HEK293 (cell line): ENCODE results near the gene ARHGAP8.

Source experiments
- TRIM28 ChIP-seq: IDR thresholded peaks from 2 replicates; pipeline ENCODE4 v1.6.1; 2011; ENCODE audit warnings: low read length, control low read depth, borderline replicate concordance
- ZBTB20 ChIP-seq: fragments of 450-650 bp; formaldehyde crosslinking; IDR thresholded peaks from 2 replicates; pipeline ENCODE4 v1.5.1; 2016; ENCODE audit warnings: missing biosample characterization, missing genetic modification characterization
- ZBTB8A ChIP-seq: fragments of 450-650 bp; formaldehyde crosslinking; IDR thresholded peaks from 2 replicates; pipeline ENCODE4 v1.5.1; 2016; ENCODE audit warnings: missing biosample characterization, missing genetic modification characterization
- ZNF24 ChIP-seq: fragments of 450-650 bp; formaldehyde crosslinking; IDR thresholded peaks from 2 replicates; pipeline ENCODE4 v1.5.1; 2016; ENCODE audit warnings: missing biosample characterization, missing genetic modification characterization
- ZNF449 ChIP-seq: fragments of 450-650 bp; formaldehyde crosslinking; IDR thresholded peaks from 2 replicates; pipeline ENCODE4 v1.5.1; 2017; ENCODE audit warnings: missing biosample characterization, mild to moderate bottlenecking, missing genetic modification characterization, moderate library complexity
- ZNF707 ChIP-seq: fragments of 450-650 bp; formaldehyde crosslinking; IDR thresholded peaks from 2 replicates; pipeline ENCODE4 v1.5.1; 2016; ENCODE audit warnings: missing biosample characterization, missing genetic modification characterization
- ZSCAN4 ChIP-seq: fragments of 450-650 bp; formaldehyde crosslinking; IDR thresholded peaks from 2 replicates; pipeline ENCODE4 v1.5.1; 2017; ENCODE audit warnings: missing biosample characterization, missing genetic modification characterization
- TF ChIP-seq, protein P1 (sequence below): fragments of 450-650 bp; formaldehyde crosslinking; IDR thresholded peaks from 2 replicates; pipeline ENCODE4 v1.5.1; 2016; ENCODE audit warnings: missing biosample characterization, missing genetic modification characterization
- TF ChIP-seq, protein P2 (sequence below): fragments of 450-650 bp; IDR thresholded peaks from 2 replicates; pipeline ENCODE4 v1.5.1; 2018; ENCODE audit warnings: missing biosample characterization, mild to moderate bottlenecking, missing genetic modification characterization
- TF ChIP-seq, protein P3 (sequence below): fragments of 450-650 bp; formaldehyde crosslinking; IDR thresholded peaks from 2 replicates; pipeline ENCODE4 v1.5.1; 2016; ENCODE audit warnings: missing biosample characterization, missing genetic modification characterization

GRCh38 chr22:44818727-44819126, 66.4 kb downstream of the ARHGAP8 start:
- no peak for TF ChIP-seq ZBTB8A (tag by site-specific recombination)
- TF ChIP-seq, protein P1, sequence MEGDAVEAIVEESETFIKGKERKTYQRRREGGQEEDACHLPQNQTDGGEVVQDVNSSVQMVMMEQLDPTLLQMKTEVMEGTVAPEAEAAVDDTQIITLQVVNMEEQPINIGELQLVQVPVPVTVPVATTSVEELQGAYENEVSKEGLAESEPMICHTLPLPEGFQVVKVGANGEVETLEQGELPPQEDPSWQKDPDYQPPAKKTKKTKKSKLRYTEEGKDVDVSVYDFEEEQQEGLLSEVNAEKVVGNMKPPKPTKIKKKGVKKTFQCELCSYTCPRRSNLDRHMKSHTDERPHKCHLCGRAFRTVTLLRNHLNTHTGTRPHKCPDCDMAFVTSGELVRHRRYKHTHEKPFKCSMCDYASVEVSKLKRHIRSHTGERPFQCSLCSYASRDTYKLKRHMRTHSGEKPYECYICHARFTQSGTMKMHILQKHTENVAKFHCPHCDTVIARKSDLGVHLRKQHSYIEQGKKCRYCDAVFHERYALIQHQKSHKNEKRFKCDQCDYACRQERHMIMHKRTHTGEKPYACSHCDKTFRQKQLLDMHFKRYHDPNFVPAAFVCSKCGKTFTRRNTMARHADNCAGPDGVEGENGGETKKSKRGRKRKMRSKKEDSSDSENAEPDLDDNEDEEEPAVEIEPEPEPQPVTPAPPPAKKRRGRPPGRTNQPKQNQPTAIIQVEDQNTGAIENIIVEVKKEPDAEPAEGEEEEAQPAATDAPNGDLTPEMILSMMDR (tag by site-specific recombination) = no peak
- no peak for TF ChIP-seq ZNF24 (tag by site-specific recombination)
- TF ChIP-seq ZSCAN4 (tag by site-specific recombination) = no peak
- TF ChIP-seq, protein P2, sequence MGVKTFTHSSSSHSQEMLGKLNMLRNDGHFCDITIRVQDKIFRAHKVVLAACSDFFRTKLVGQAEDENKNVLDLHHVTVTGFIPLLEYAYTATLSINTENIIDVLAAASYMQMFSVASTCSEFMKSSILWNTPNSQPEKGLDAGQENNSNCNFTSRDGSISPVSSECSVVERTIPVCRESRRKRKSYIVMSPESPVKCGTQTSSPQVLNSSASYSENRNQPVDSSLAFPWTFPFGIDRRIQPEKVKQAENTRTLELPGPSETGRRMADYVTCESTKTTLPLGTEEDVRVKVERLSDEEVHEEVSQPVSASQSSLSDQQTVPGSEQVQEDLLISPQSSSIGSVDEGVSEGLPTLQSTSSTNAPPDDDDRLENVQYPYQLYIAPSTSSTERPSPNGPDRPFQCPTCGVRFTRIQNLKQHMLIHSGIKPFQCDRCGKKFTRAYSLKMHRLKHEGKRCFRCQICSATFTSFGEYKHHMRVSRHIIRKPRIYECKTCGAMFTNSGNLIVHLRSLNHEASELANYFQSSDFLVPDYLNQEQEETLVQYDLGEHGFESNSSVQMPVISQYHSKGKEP (tag by site-specific recombination) = no peak
- TF ChIP-seq ZNF707 (tag by site-specific recombination) = no peak
- no peak for TF ChIP-seq ZBTB20 (tag by site-specific recombination)
- no peak for TF ChIP-seq TRIM28
- TF ChIP-seq, protein P3, sequence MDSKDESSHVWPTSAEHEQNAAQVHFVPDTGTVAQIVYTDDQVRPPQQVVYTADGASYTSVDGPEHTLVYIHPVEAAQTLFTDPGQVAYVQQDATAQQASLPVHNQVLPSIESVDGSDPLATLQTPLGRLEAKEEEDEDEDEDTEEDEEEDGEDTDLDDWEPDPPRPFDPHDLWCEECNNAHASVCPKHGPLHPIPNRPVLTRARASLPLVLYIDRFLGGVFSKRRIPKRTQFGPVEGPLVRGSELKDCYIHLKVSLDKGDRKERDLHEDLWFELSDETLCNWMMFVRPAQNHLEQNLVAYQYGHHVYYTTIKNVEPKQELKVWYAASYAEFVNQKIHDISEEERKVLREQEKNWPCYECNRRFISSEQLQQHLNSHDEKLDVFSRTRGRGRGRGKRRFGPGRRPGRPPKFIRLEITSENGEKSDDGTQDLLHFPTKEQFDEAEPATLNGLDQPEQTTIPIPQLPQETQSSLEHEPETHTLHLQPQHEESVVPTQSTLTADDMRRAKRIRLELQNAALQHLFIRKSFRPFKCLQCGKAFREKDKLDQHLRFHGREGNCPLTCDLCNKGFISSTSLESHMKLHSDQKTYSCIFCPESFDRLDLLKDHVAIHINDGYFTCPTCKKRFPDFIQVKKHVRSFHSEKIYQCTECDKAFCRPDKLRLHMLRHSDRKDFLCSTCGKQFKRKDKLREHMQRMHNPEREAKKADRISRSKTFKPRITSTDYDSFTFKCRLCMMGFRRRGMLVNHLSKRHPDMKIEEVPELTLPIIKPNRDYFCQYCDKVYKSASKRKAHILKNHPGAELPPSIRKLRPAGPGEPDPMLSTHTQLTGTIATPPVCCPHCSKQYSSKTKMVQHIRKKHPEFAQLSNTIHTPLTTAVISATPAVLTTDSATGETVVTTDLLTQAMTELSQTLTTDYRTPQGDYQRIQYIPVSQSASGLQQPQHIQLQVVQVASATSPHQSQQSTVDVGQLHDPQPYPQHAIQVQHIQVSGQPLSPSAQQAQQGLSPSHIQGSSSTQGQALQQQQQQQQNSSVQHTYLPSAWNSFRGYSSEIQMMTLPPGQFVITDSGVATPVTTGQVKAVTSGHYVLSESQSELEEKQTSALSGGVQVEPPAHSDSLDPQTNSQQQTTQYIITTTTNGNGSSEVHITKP = no peak
- no peak for TF ChIP-seq ZNF449 (tag by site-specific recombination)
